Measurements from ENCODE around the gene COMMD3. TPM values are rescaled to one million over a fixed set of nuclear protein-coding genes. Genes with fewer than 3 reads are reported as not detected.

COMMD3 gene
- total and polyA plus RNA-seq, 9 of the 15 experiments (the other 6 are each of a cell fraction or from before 2014, with no cell fraction given), result 50.7 to 217 (median 80.1) TPM

DNA sequence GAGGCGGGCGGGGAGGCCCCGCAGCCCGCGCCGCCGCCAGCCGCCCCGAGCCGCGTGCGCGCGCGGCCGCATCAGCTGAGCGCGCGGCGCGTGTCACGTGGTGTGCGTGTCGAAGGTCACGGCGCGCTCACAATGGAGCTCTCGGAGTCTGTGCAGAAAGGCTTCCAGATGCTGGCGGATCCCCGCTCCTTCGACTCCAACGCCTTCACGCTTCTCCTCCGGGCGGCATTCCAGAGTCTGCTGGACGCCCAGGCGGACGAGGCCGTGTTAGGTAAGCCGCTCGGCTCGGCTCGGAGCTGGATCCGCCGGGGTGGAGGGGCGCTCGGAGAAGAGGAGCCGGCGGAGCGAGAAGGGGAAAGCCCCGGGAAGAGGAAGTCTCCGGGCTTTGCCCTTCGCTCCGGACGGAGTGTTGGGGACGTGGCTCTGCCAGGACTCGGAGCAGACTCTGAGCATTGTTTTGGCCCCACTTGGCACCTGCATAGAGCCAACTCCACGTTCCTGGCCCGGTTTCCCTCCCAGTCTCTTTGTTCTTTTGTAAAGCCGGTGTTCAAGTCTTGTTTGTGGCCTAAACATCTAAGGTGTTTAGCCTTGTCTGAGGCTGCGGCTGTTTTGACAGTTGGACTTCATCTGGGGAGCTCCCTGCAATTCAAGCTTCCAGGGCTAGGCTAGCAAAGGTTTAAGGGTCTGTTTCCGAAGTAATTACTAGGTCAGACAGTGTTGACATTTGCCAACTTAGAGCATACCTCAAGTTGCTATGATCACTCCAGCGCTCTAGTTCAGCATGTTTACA, at the start of gene COMMD3 (continued):
- TF ChIP-seq ZNF224 (CRISPR knock-in tag; IDR thresholded peaks at IDR 0.05), result no peak
- TF ChIP-seq BRF2 (IDR thresholded peaks at IDR 0.05; ENCODE audit: borderline replicate concordance, insufficient read depth, insufficient read length), result no peak
- TF ChIP-seq TCF7L2 (IDR thresholded peaks at IDR 0.05; ENCODE audit: low read depth, low read length), result no peak
- peak; percentile 77; the same call in 1 of the 2 replicates for TF ChIP-seq MYC (IDR thresholded peaks at IDR 0.05; ENCODE audit: low read depth, low read length)
- TF ChIP-seq MYC (CRISPR knock-in tag; IDR thresholded peaks at IDR 0.05; ENCODE audit: borderline replicate concordance, low read depth), result no peak; the same call in 1 of the 2 replicates
- TF ChIP-seq, protein P1, sequence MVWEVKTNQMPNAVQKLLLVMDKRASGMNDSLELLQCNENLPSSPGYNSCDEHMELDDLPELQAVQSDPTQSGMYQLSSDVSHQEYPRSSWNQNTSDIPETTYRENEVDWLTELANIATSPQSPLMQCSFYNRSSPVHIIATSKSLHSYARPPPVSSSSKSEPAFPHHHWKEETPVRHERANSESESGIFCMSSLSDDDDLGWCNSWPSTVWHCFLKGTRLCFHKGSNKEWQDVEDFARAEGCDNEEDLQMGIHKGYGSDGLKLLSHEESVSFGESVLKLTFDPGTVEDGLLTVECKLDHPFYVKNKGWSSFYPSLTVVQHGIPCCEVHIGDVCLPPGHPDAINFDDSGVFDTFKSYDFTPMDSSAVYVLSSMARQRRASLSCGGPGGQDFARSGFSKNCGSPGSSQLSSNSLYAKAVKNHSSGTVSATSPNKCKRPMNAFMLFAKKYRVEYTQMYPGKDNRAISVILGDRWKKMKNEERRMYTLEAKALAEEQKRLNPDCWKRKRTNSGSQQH (CRISPR knock-in tag; IDR thresholded peaks at IDR 0.05), result peak; percentile 16; the same call in 1 of the 2 replicates
- TF ChIP-seq CREM (IDR thresholded peaks at IDR 0.05; ENCODE audit: low read depth), result peak; percentile 84
- peak; percentile 36 for TF ChIP-seq SMAD4 (CRISPR knock-in tag; conservative IDR thresholded peaks at IDR 0.05)
- no peak for TF ChIP-seq MCM3 (IDR thresholded peaks at IDR 0.05)
- no peak for TF ChIP-seq MCM2 (IDR thresholded peaks at IDR 0.05; ENCODE audit: low read depth)
- TF ChIP-seq SNRNP70 (optimal IDR thresholded peaks at IDR 0.05; ENCODE audit: low read depth, low read length), result no peak
- no peak for TF ChIP-seq ETS2 (tag; IDR thresholded peaks at IDR 0.05; ENCODE audit: borderline replicate concordance, poor library complexity, severe bottlenecking)
- no peak for TF ChIP-seq E2F3 (CRISPR knock-in tag; IDR thresholded peaks at IDR 0.05)
- TF ChIP-seq RUNX1 (IDR thresholded peaks at IDR 0.05; ENCODE audit: low read depth), result no peak
- 0 out of 2 replicates have a peak, but pooled peaks have one; percentile 20 for TF ChIP-seq ERF (CRISPR knock-in tag; IDR thresholded peaks at IDR 0.05)
- no peak for TF ChIP-seq ZNF311 (CRISPR knock-in tag; IDR thresholded peaks at IDR 0.05)
- no peak for TF ChIP-seq PYGO2 (tag; IDR thresholded peaks at IDR 0.05)
- no peak for TF ChIP-seq SMARCC2 (IDR thresholded peaks at IDR 0.05; ENCODE audit: low read depth)
- TF ChIP-seq TCFL5 (CRISPR knock-in tag; conservative IDR thresholded peaks at IDR 0.05), result no peak
- TF ChIP-seq ZNF699 (CRISPR knock-in tag; IDR thresholded peaks at IDR 0.05; ENCODE audit: insufficient replicate concordance), result no peak
- TF ChIP-seq CCNT2 (IDR thresholded peaks at IDR 0.05; ENCODE audit: borderline replicate concordance, extremely low read depth, insufficient read length, low read depth, low read length), result peak; percentile 77
- TF ChIP-seq CEBPZ (IDR thresholded peaks at IDR 0.05; ENCODE audit: borderline replicate concordance, low read depth, low read length), result no peak
- no peak for TF ChIP-seq GABPB2 (CRISPR knock-in tag; conservative IDR thresholded peaks at IDR 0.05)
- no peak for TF ChIP-seq MCM7 (IDR thresholded peaks at IDR 0.05)

Measured in K562 (cell line).